GM12878 (cell line): ENCODE results near the gene PSTPIP2. TPM values are rescaled to one million over a fixed set of nuclear protein-coding genes. Genes with fewer than 3 reads are reported as not detected.
A peak's percentile ranks its signal among the peaks of the same experiment; 100 is the strongest.

Source experiments
- ATAC-seq: fragments of 200-7000 bp; cut with Tn5 transposase; 3 replicates; pipeline ENCODE4 v1.9.1; 2020; ENCODE audit warnings: mild to moderate bottlenecking, moderate library complexity
- BruUV-seq: library from RNA; stranded (reverse); fragments of 400-500 nt; replicated peaks from 2 replicates; lab custom pipeline; 2021; lab: Mats Ljungman, UMichigan
- CTCF ChIA-PET: fragments of 300-600 bp; sonication (Branson Sonifier 250); formaldehyde crosslinking; extraction: SDS; loops from one replicate; lab custom pipeline; 2021; ENCODE audit warnings: inconsistent platforms; lab: Yijun Ruan, JAX
- POLR2A ChIA-PET: fragments of 350-600 bp; formaldehyde crosslinking; extraction: SDS; loops from one replicate; lab custom pipeline; 2021; ENCODE audit warnings: inconsistent platforms; lab: Charles Lee
- RAD21 ChIA-PET: fragments of 300-600 bp; sonication (Branson Sonifier 250); formaldehyde crosslinking; loops from one replicate; lab custom pipeline; 2023; ENCODE audit warnings: antibody characterized with exemption; ENCODE audit not compliant: unreplicated experiment; lab: Charles Lee
- SMC1A ChIA-PET: fragments of 300-600 bp; sonication (Branson Sonifier 250); formaldehyde crosslinking; loops from one replicate; lab custom pipeline; 2023; ENCODE audit not compliant: unreplicated experiment, uncharacterized antibody; lab: Charles Lee
- DNase-seq: peaks from one replicate; pipeline ENCODE4 v3.0.0-alpha.2; 2011; ENCODE audit warnings: low read depth, low spot score
- FAIRE-seq: peaks from 3 replicates; lab custom pipeline; 2011; peaks lifted over from hg19 to GRCh38; lab: Jason Lieb, UNC
- H2AFZ ChIP-seq: 2 replicates; pipeline ENCODE4 v1.6.0; 2011; ENCODE audit warnings: low read depth, low read length, control low read depth; ENCODE audit not compliant: control insufficient read depth
- H3K27ac ChIP-seq: 2 replicates; pipeline ENCODE4 v1.5.1; 2011; ENCODE audit warnings: control low read depth; ENCODE audit not compliant: control insufficient read depth, insufficient read depth
- H3K27me3 ChIP-seq, 2 experiments: replicated peaks in 1 of 2; 2 replicates each; pipeline versions ENCODE4 v1.6.0 to v1.6.1; 2011; ENCODE audit warnings: low read length in 1 of 2; ENCODE audit not compliant: control insufficient read depth in 2 of 2, insufficient read depth in 2 of 2
- H3K36me3 ChIP-seq, 2 experiments: 2 replicates each; pipeline ENCODE4 v1.5.1; 2011; ENCODE audit warnings: low read length in 1 of 2; ENCODE audit not compliant: control insufficient read depth in 2 of 2, insufficient read depth in 2 of 2
- H3K4me1 ChIP-seq: 2 replicates; pipeline ENCODE4 v1.6.1; 2011; ENCODE audit warnings: mild to moderate bottlenecking, low read length, moderate library complexity, mixed read lengths; ENCODE audit not compliant: control insufficient read depth, insufficient read depth
- H3K4me2 ChIP-seq: 2 replicates; pipeline ENCODE4 v1.6.0; 2011; ENCODE audit warnings: control low read depth; ENCODE audit not compliant: control insufficient read depth, insufficient read depth
- H3K4me3 ChIP-seq: fragments of 200-600 bp; sonication (generic); 2 replicates; pipeline ENCODE4 v1.5.1; 2016
- H3K79me2 ChIP-seq: 2 replicates; pipeline ENCODE4 v1.6.0; 2011; ENCODE audit warnings: low read length; ENCODE audit not compliant: control insufficient read depth, insufficient read depth
- H3K9ac ChIP-seq: 2 replicates; pipeline ENCODE4 v1.8.0; 2011; ENCODE audit warnings: low read length, control low read depth, mixed read lengths; ENCODE audit not compliant: control insufficient read depth, insufficient read depth
- H3K9me3 ChIP-seq: replicated peaks from 3 replicates; pipeline ENCODE4 v1.5.1; 2011; ENCODE audit warnings: mild to moderate bottlenecking, low read length; ENCODE audit not compliant: control insufficient read depth, insufficient read depth
- H4K20me1 ChIP-seq: 2 replicates; pipeline ENCODE4 v1.6.0; 2011; ENCODE audit not compliant: control insufficient read depth, insufficient read depth
- POLR2AphosphoS2 ChIP-seq: IDR thresholded peaks from 2 replicates; pipeline ENCODE4 v1.6.1; 2011; ENCODE audit warnings: low read depth, mild to moderate bottlenecking, low read length, improper control_type of control experiment, moderate library complexity
- RAD51 ChIP-seq: fragments of 450-650 bp; IDR thresholded peaks from 2 replicates; pipeline ENCODE4 v1.6.1; 2016; ENCODE audit warnings: moderate library complexity, mild to moderate bottlenecking, inconsistent platforms
- YY1 ChIP-seq: IDR thresholded peaks from 2 replicates; pipeline ENCODE4 v1.6.1; 2011; ENCODE audit warnings: low read depth, mild to moderate bottlenecking, low read length
- WGBS: methylation state at CpG from one replicate; pipeline ENCODE4 v1.1.6; 2016; ENCODE audit warnings: low lambda C conversion rate; ENCODE audit not compliant: insufficient replicate concordance, insufficient coverage; ENCODE audit errors: missing lambda C conversion rate; 5-methylcytosine and 5-hydroxymethylcytosine counted together
- in situ Hi-C: fragments of 300-500 bp; cut with MboI; formaldehyde crosslinking; loops from 9 replicates; pipeline ENCODE4 v1.14.3; 2018; ENCODE audit warnings: mixed read lengths
- intact Hi-C: fragments of 100-400 bp; cut with micrococcal nuclease; formaldehyde crosslinking; loops from one replicate; pipeline ENCODE4 v1.14.2; 2022; ENCODE audit not compliant: unreplicated experiment
- polyA plus RNA-seq, 11 experiments: library from polyadenylated mRNA; depleted of rRNA in 4 of 11; unstranded in 6 of 11; stranded (reverse) in 5 of 11; fragments of >200 nt; fragmentation: Nextera tagmentation in 4 of 11; fragmentation: Illumina TruSeq in 1 of 11; extraction: Ambion mirVana in 4 of 11; extraction: Trizol in 1 of 11; gene quantifications; 1 replicate in 1 of 11; 2 replicates in 10 of 11; pipeline versions ENCODE4 v1.2.1 to v1.2.3, GENCODE V29; 2011 to 2016; ENCODE audit warnings: inconsistent platforms in 2 of 11, missing spikeins in 2 of 11, low read depth in 1 of 11
- total RNA-seq, 4 experiments: library from RNA; depleted of rRNA in 3 of 4; stranded (reverse); fragments of >200 nt in 3 of 4; fragmentation: Illumina TruSeq in 1 of 4; extraction: Trizol in 1 of 4; gene quantifications; 2 replicates each; pipeline versions ENCODE4 v1.2.1 to v1.2.3, GENCODE V29; 2013 to 2021
- TF ChIP-seq, protein P1 (sequence below): fragments of 450-650 bp; IDR thresholded peaks from 2 replicates; pipeline ENCODE4 v1.6.1; 2017; ENCODE audit warnings: antibody characterized with exemption, mild to moderate bottlenecking, moderate library complexity

The PSTPIP2 gene
- total and polyA plus RNA-seq, 10 of the 15 experiments (the other 5 are each of a cell fraction or from before 2014, with no cell fraction given) = 0.69 to 38.4 (median 24.7) TPM

DNA sequence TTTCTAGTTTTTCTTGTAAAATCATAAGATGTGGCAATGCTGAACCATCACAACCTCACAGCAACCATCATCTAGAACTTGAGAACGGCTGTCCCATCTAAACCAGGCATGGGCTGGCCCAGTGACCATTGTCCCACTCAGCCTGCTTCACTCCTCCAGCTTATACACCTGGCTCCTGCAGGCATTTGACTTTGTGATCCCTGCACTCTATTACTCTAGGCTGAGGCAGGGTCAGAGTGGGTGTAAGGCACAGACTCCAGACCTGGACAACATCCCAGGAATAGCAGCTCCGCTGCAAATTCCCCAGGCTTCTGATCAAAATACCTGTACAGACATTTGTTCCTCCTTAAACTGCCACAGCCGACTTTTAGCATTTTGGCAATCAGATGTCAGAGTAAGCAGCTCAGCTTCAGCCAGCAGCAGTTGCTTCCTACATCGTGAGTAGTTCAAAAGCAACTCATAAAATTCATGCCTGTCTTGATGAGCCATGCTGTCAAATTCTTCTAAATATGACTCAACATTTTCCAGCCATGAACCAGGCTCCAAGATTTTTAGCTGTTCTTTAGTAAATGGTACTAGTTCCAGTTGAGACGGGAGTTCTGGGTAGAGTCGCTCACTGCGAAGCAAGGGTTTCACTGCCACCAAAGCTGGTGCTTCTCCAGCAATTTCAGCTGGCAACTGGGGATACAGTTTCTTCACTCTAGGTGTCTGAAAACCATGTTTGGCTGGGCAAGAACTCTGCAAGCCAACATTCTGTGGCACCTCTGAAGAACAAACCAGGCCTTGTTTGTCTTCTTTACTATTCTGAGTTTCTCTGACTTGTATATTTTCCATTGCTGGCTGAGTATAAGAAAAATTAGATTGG, 117.8 kb downstream of the PSTPIP2 start:
- Histone ChIP-seq H2AFZ (no peak overlapping the region), H3K4me2 (no peak overlapping the region), H3K4me1 (no peaks in the 10 kb centered on the region), H3K27ac (no peak overlapping the region), H3K4me3 (no peak overlapping the region), H3K9me3 (no peaks in the 10 kb centered on the region), H3K27me3 (no peaks in the 10 kb centered on the region), H3K9ac (no peak overlapping the region), H4K20me1 (no peaks in the 10 kb centered on the region), H3K36me3 (peaks cover 2 to 22% of the 10 kb centered on the region in 2 experiments; a peak in 3 of 4 replicates), H3K79me2 (no peaks in the 10 kb centered on the region)
- CTCF ChIA-PET = no interaction called here
- intact Hi-C loops = no loop called here
- DNase-seq = no peak
- TF ChIP-seq YY1 (no peak), RAD51 (no peak), POLR2AphosphoS2 (no peak)
- TF ChIP-seq, protein P1, sequence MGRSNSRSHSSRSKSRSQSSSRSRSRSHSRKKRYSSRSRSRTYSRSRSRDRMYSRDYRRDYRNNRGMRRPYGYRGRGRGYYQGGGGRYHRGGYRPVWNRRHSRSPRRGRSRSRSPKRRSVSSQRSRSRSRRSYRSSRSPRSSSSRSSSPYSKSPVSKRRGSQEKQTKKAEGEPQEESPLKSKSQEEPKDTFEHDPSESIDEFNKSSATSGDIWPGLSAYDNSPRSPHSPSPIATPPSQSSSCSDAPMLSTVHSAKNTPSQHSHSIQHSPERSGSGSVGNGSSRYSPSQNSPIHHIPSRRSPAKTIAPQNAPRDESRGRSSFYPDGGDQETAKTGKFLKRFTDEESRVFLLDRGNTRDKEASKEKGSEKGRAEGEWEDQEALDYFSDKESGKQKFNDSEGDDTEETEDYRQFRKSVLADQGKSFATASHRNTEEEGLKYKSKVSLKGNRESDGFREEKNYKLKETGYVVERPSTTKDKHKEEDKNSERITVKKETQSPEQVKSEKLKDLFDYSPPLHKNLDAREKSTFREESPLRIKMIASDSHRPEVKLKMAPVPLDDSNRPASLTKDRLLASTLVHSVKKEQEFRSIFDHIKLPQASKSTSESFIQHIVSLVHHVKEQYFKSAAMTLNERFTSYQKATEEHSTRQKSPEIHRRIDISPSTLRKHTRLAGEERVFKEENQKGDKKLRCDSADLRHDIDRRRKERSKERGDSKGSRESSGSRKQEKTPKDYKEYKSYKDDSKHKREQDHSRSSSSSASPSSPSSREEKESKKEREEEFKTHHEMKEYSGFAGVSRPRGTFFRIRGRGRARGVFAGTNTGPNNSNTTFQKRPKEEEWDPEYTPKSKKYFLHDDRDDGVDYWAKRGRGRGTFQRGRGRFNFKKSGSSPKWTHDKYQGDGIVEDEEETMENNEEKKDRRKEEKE = no peak
- WGBS = 87% methylated on average over 7 of the region's 7 CpGs
- in situ Hi-C loops = no loop called here
- ATAC-seq = no peak
- TSS peak; percentile 51 for BruUV-seq
- POLR2A ChIA-PET = interaction anchor here (1.8 kb wide), 1 partner anchor 9 kb away, joined by 5 read pairs; no protein-coding TSS in a partner anchor
- RAD21 ChIA-PET = no interaction called here
- FAIRE-seq = no peak
- SMC1A ChIA-PET = no interaction called here
